ENCODE measurements around the gene PTPN18. TPM values are rescaled to one million over a fixed set of nuclear protein-coding genes. Genes with fewer than 3 reads are reported as not detected.
A peak's percentile ranks its signal among the peaks of the same experiment; 100 is the strongest.

PTPN18 gene
- total RNA-seq, 1 experiment from 2014 or later, result 16.3 TPM

- Histone ChIP-seq H4K8ac (replicated peaks; ENCODE audit: insufficient read length, low read depth, low read length) (no peak overlapping the region), H4K5ac (ENCODE audit: insufficient read length, low read depth, low read length) (no peak overlapping the region), H3K79me1 (ENCODE audit: insufficient read depth, low read depth, low read length, poor library complexity, severe bottlenecking) (no peaks in the 10 kb centered on the region), H3K27ac (ENCODE audit: insufficient read length, low read depth, low read length) (no peak overlapping the region), H3K79me2 (ENCODE audit: insufficient read depth, low read length) (no peaks in the 10 kb centered on the region), H3K14ac (ENCODE audit: insufficient read depth, low read length) (no peak overlapping the region), H3K27me3 (ENCODE audit: insufficient read depth, low read length) (no peaks in the 10 kb centered on the region), H3K9me3 (ENCODE audit: control insufficient read depth, low read depth, low read length) (no peaks in the 10 kb centered on the region), H3K56ac (ENCODE audit: insufficient read length, low read depth, low read length) (no peak overlapping the region), H3K4me1 (ENCODE audit: insufficient read depth, low read length) (no peaks in the 10 kb centered on the region), H2BK15ac (ENCODE audit: low read depth, low read length) (no peak overlapping the region), H2BK12ac (ENCODE audit: insufficient read length, low read depth, low read length) (no peak overlapping the region), H3K23ac (ENCODE audit: insufficient read length, low read depth, low read length) (no peak overlapping the region), H2BK120ac (ENCODE audit: low read depth, low read length, poor library complexity, severe bottlenecking) (no peak overlapping the region), H2AK5ac (ENCODE audit: insufficient read length, low read length) (no peak overlapping the region), H2BK20ac (ENCODE audit: low read depth, low read length, poor library complexity, severe bottlenecking) (no peak overlapping the region), H3K4me2 (ENCODE audit: insufficient read depth, insufficient read length, low read length) (no peak overlapping the region), H2AFZ (ENCODE audit: low read length) (no peak overlapping the region), H2BK5ac (ENCODE audit: insufficient read length, low read length) (no peak overlapping the region), H3T11ph (ENCODE audit: low read length) (no peak overlapping the region), H4K91ac (ENCODE audit: insufficient read length, low read depth, low read length) (no peak overlapping the region), H3K18ac (ENCODE audit: insufficient read length, low read depth, low read length) (no peak overlapping the region), H3K9ac (ENCODE audit: extremely low read depth, insufficient read length, low read length) (no peak overlapping the region), H4K20me1 (ENCODE audit: control insufficient read depth, insufficient read depth, insufficient read length) (no peaks in the 10 kb centered on the region), H3K4ac (ENCODE audit: low read depth, low read length) (no peak overlapping the region), H3K23me2 (ENCODE audit: insufficient read length, low read depth, low read length, poor library complexity, severe bottlenecking) (no peaks in the 10 kb centered on the region)
- Mint-ChIP-seq H3K9me3 (peaks cover 0 to 6% of the 10 kb centered on the region in 2 experiments; a peak in 2 of 5 replicates), H3K4me1 (peaks cover 12% of the 10 kb centered on the region in 2 experiments), H3K27ac (no peak overlapping the region), H3K27me3 (ENCODE audit: low read depth) (peaks cover 61% of the 10 kb centered on the region), H3K4me3 (peak overlapping the region; percentile 48 to 55), H3K36me3 (ENCODE audit: insufficient read depth in 1 of 3, low read depth in 3 of 3) (peaks cover 0 to 2% (median 0%) of the 10 kb centered on the region in 3 experiments; a peak in 1 of 7 replicates)
- WGBS (ENCODE audit: extremely low coverage, insufficient read length, low lambda C conversion rate), result no CpG with 5 or more reads among the region's 43 CpGs
- peak; percentile 57 for TF ChIP-seq CTCF (conservative IDR thresholded peaks at IDR 0.05)
- DNase-seq, result peak; percentile 83
Observed at GRCh38 chr2:130327703-130328527, 27.9 kb upstream of the PTPN18 start.
